IPS DF 6.9 (cell line): Measurements from ENCODE around the gene SEPTIN5.

Source experiments
- DNase-seq: peaks from one replicate; pipeline ENCODE4 v3.0.0-alpha.2; 2013; ENCODE audit warnings: low read depth, low spot score
- H3K27ac ChIP-seq: one replicate; pipeline ENCODE4 v1.5.1; 2013; ENCODE audit warnings: low read length, control low read depth
- H3K27me3 ChIP-seq: 2 replicates; pipeline ENCODE4 v1.6.1; 2013; ENCODE audit warnings: mild to moderate bottlenecking, low read length; ENCODE audit not compliant: control insufficient read depth, insufficient read depth
- H3K36me3 ChIP-seq: 2 replicates; pipeline ENCODE4 v1.6.1; 2013; ENCODE audit warnings: low read length; ENCODE audit not compliant: control insufficient read depth, insufficient read depth
- H3K4me1 ChIP-seq: 2 replicates; pipeline ENCODE4 v1.6.1; 2013; ENCODE audit warnings: low read length; ENCODE audit not compliant: control insufficient read depth, insufficient read depth
- H3K4me3 ChIP-seq: 2 replicates; pipeline ENCODE4 v1.5.1; 2013; ENCODE audit warnings: mild to moderate bottlenecking, low read length
- H3K9me3 ChIP-seq: 2 replicates; pipeline ENCODE4 v1.6.1; 2013; ENCODE audit warnings: low read length, inconsistent platforms; ENCODE audit not compliant: control insufficient read depth, insufficient read depth
- WGBS: extraction: QIAGEN DNeasy Blood & Tissue Kit; methylation state at CpG from one replicate; pipeline ENCODE4 v1.1.7; 2013; ENCODE audit warnings: mixed read lengths, missing lambda C conversion rate; ENCODE audit not compliant: insufficient read length, insufficient coverage; 5-methylcytosine and 5-hydroxymethylcytosine counted together

Gene SEPTIN5

GRCh38 chr22:19706661-19707151, 7.6 kb upstream of the SEPTIN5 start:
- peaks cover 14% of the 10 kb centered on the region for H3K4me1 ChIP-seq
- H3K9me3 ChIP-seq: no peaks in the 10 kb centered on the region
- no CpG with 5 or more reads among the region's 7 CpGs for WGBS
- H3K4me3 ChIP-seq: no peak overlapping the region
- H3K27ac ChIP-seq: no peak overlapping the region
- no peaks in the 10 kb centered on the region for H3K36me3 ChIP-seq
- no peak for DNase-seq
- H3K27me3 ChIP-seq: no peaks in the 10 kb centered on the region

GRCh38 chr22:19707347-19708290, 6.7 kb upstream of the SEPTIN5 start:
- no peak for DNase-seq
- Histone ChIP-seq H3K27ac (no peak overlapping the region), H3K4me1 (peaks cover 14% of the 10 kb centered on the region), H3K36me3 (no peaks in the 10 kb centered on the region), H3K9me3 (no peaks in the 10 kb centered on the region), H3K4me3 (no peak overlapping the region), H3K27me3 (no peaks in the 10 kb centered on the region)
- WGBS: no CpG with 5 or more reads among the region's 24 CpGs

- no peaks in the 10 kb centered on the region for H3K9me3 ChIP-seq
- H3K4me3 ChIP-seq: no peak overlapping the region
- DNase-seq: no peak
- WGBS: no CpG with 5 or more reads among the region's 20 CpGs
- peaks cover 14% of the 10 kb centered on the region for H3K4me1 ChIP-seq
- H3K27me3 ChIP-seq: peaks cover under 1% of the 10 kb centered on the region; the same call in 1 of the 2 replicates
- H3K36me3 ChIP-seq: no peaks in the 10 kb centered on the region
- H3K27ac ChIP-seq: no peak overlapping the region
Measured at GRCh38 chr22:19708321-19709011, 5.8 kb upstream of the SEPTIN5 start.

DNA sequence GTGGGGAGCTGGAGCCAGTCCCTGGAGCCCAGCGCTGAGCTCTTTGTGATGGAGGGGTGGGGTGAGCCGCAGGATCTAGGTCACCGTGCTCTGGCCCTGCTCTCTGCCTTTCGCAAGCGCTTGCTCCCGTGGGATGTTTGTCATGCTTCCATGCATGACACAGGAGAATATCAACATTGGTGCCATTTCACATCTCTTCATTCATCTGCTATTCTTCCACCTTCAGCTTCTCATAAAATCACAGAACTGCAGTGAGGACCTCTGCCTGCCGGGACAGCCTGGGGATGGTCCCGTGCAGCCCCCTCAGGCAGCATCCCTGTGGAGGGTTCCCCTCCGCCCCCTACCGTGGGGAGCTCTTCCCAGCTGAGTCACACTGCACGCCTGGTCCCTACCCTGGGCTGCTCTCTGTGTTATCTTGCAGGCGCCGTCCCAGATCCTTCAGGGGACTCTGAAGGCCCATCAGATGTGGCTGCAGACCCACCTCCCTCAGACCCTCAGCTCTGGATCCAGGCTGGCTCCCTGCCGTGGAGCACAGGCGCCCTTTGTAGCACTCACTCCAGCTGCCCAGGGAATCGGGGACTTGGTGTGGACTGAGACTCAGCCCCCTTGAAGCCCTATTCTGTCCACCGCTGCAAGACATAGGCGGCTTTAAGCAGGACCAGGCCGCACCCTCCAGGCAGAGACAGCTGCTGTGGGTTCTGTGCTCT, 5.1 kb upstream of the SEPTIN5 start:
- WGBS: no CpG with 5 or more reads among the region's 19 CpGs

GRCh38 chr22:19710020-19710768, 4.1 kb upstream of the SEPTIN5 start:
- DNase-seq: no peak
- Histone ChIP-seq H3K9me3 (no peaks in the 10 kb centered on the region), H3K27ac (no peak overlapping the region), H3K27me3 (peaks cover 5% of the 10 kb centered on the region; the same call in 1 of the 2 replicates), H3K4me3 (no peak overlapping the region), H3K36me3 (no peaks in the 10 kb centered on the region; the same call in 1 of the 2 replicates), H3K4me1 (peaks cover 11% of the 10 kb centered on the region)
- no CpG with 5 or more reads among the region's 19 CpGs for WGBS

More for the DNA sequence above, 5.1 kb upstream of the SEPTIN5 start:
- no peak for DNase-seq
- Histone ChIP-seq H3K27ac (no peak overlapping the region), H3K4me3 (no peak overlapping the region), H3K36me3 (no peaks in the 10 kb centered on the region; the same call in 1 of the 2 replicates), H3K4me1 (peaks cover 17% of the 10 kb centered on the region), H3K9me3 (no peaks in the 10 kb centered on the region), H3K27me3 (peaks cover 5% of the 10 kb centered on the region; the same call in 1 of the 2 replicates)

DNA sequence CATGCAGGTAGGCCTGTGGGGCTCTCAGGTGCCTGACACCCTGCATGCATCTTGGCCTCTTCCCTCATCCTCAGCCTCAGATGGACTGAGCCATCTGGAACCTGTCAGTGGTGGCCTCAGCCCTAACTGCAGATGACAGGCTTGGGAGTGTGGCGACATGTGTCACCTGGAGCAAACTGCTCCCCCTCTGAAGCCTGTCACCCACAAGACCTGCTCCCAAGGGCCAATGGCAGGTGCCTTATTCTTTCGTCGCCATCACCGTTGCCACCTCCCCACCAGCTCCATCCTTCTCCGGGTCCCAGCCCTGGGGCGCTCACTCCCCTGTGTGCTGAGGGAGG, 3.6 kb upstream of the SEPTIN5 start:
- WGBS: no CpG with 5 or more reads among the region's 6 CpGs
- peaks cover 9% of the 10 kb centered on the region for H3K4me1 ChIP-seq
- H3K9me3 ChIP-seq: no peaks in the 10 kb centered on the region
- H3K4me3 ChIP-seq: no peak overlapping the region
- peaks cover 5% of the 10 kb centered on the region; the same call in 1 of the 2 replicates for H3K27me3 ChIP-seq
- H3K36me3 ChIP-seq: no peaks in the 10 kb centered on the region; the same call in 1 of the 2 replicates
- DNase-seq: no peak
- H3K27ac ChIP-seq: no peak overlapping the region

DNA sequence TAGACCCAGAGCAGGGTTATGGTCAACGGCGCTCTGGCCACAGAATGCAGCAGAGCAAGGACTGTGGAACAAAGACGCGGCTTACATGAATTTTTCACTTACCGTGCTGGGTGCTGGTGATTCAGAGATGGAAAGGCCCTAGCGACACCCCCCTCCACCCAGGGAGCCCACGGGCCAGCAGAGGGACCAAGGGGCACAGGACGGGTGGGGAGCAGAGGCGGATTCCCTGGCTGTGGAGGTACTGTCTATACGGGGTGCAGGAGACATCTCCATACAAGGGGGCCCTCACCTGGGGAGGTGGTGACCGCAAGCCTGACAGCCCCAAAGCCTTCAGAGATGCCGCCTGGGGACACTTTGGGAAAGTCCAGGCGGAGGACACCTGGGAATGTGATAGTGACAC, 1.1 kb upstream of the SEPTIN5 start:
- H3K27me3 ChIP-seq: peaks cover 5% of the 10 kb centered on the region; the same call in 1 of the 2 replicates
- no peaks in the 10 kb centered on the region; the same call in 1 of the 2 replicates for H3K36me3 ChIP-seq
- no peak for DNase-seq
- H3K9me3 ChIP-seq: no peaks in the 10 kb centered on the region
- WGBS: no CpG with 5 or more reads among the region's 13 CpGs
- H3K4me1 ChIP-seq: peaks cover 9% of the 10 kb centered on the region
- H3K4me3 ChIP-seq: no peak overlapping the region
- H3K27ac ChIP-seq: no peak overlapping the region

DNA sequence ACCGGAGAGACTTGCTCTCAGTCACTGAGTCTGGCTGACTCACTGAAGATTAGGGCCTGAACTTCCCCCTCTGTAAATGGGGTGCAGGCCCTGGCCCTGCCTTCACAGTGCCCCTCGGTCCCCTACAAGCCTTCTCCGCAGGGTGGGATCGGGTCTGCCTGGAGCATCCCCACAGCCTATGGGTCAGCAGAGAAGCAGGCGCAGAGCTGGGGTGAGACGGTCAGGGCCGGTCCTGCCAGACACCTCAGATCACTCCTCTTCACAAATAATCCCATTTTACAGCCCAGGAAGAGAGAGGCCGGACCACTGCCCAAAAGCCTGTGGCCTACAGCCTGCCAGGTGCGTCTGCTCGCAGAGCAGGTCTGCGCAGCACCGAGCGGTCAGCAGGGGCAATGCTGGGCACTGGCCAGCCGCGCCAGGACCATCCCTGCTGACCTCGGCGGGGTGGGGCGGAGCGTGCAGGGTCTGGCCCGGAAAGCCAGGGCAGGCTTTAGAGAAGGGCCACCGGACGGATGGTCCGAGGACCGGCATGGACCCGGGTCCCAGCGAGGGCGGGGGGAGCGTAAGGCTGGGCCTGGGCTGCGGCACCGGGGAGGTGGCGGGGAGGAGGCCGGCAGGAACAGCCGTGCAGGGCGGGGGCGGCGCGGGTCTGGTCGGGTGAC, 522 bp upstream of the SEPTIN5 start:
- Histone ChIP-seq H3K27ac (no peak overlapping the region), H3K4me3 (peak overlapping the region; percentile 11; the same call in 1 of the 2 replicates), H3K27me3 (peaks cover 9% of the 10 kb centered on the region; the same call in 1 of the 2 replicates), H3K36me3 (no peaks in the 10 kb centered on the region; the same call in 1 of the 2 replicates), H3K9me3 (no peaks in the 10 kb centered on the region), H3K4me1 (peaks cover 9% of the 10 kb centered on the region)
- WGBS: no CpG with 5 or more reads among the region's 38 CpGs
- DNase-seq: no peak

- Histone ChIP-seq H3K9me3 (no peaks in the 10 kb centered on the region), H3K27ac (no peak overlapping the region), H3K36me3 (no peaks in the 10 kb centered on the region; the same call in 1 of the 2 replicates), H3K27me3 (peaks cover 23% of the 10 kb centered on the region), H3K4me3 (no peak overlapping the region), H3K4me1 (peaks cover 9% of the 10 kb centered on the region)
- no CpG with 5 or more reads among the region's 4 CpGs for WGBS
- no peak for DNase-seq
Measured at GRCh38 chr22:19715188-19715930, 1.1 kb downstream of the SEPTIN5 start.
